Embryonic facial prominence (tissue), 1 donor: ENCODE data around the gene CASP10.
"Not testable (repeated sequence)": the region's sequence is repeated elsewhere in the genome, so short reads cannot be mapped to it uniquely, and the experiment has no call there.

Experiments
- DNase-seq: peaks from one replicate; pipeline ENCODE4 v3.0.0-alpha.2; 2016; ENCODE audit errors: extremely low spot score

The CASP10 gene

GRCh38 chr2:201154615-201155399 is 28.1 kb upstream of the CASP10 start:
- no peak for DNase-seq

- no peak for DNase-seq
These were observed 26.9 kb upstream of the CASP10 start for GRCh38 chr2:201156036-201156435.

GRCh38 chr2:201156640-201157039 is 26.3 kb upstream of the CASP10 start:
- DNase-seq: no peak

GRCh38 chr2:201157694-201158093 is 25.2 kb upstream of the CASP10 start:
- no peak for DNase-seq

GRCh38 chr2:201158111-201158929 is 24.6 kb upstream of the CASP10 start:
- peak; percentile 19 for DNase-seq

- no peak for DNase-seq
These were observed 18.8 kb upstream of the CASP10 start for GRCh38 chr2:201164166-201164565.

GRCh38 chr2:201167546-201167945 is 15.4 kb upstream of the CASP10 start:
- DNase-seq: no peak

- DNase-seq: not testable (repeated sequence)
These were observed 14.4 kb upstream of the CASP10 start for GRCh38 chr2:201168496-201168895.

- no peak for DNase-seq
These were observed 11.6 kb upstream of the CASP10 start for GRCh38 chr2:201171259-201171814.

GRCh38 chr2:201172279-201172678 is 10.7 kb upstream of the CASP10 start:
- no peak for DNase-seq

- no peak for DNase-seq
These were observed 8.3 kb upstream of the CASP10 start for GRCh38 chr2:201174687-201175086.

- DNase-seq: no peak
These were observed 6.9 kb upstream of the CASP10 start for GRCh38 chr2:201176081-201176481.

GRCh38 chr2:201180010-201180409 is 2.9 kb upstream of the CASP10 start:
- no peak for DNase-seq

- no peak for DNase-seq
These were observed 405 bp downstream of the CASP10 start for GRCh38 chr2:201183365-201183727.

- not testable (repeated sequence) for DNase-seq
These were observed 894 bp downstream of the CASP10 start for GRCh38 chr2:201183835-201184234.

GRCh38 chr2:201184248-201184647 is 1.3 kb downstream of the CASP10 start:
- DNase-seq: not testable (repeated sequence)

- no peak for DNase-seq
These were observed 2.9 kb downstream of the CASP10 start for GRCh38 chr2:201185863-201186262.

GRCh38 chr2:201186982-201187381 is 4.0 kb downstream of the CASP10 start:
- no peak for DNase-seq

GRCh38 chr2:201188449-201188848 is 5.5 kb downstream of the CASP10 start:
- DNase-seq: no peak

- DNase-seq: no peak
These were observed 8.4 kb downstream of the CASP10 start for GRCh38 chr2:201191132-201191875.

- DNase-seq: no peak
These were observed 11.2 kb downstream of the CASP10 start for GRCh38 chr2:201194097-201194496.

GRCh38 chr2:201195331-201195730 is 12.4 kb downstream of the CASP10 start:
- DNase-seq: no peak
